Suprapubic skin (tissue), 3 donors: ENCODE data around the gene DIP2C.

Source experiments
- POLR2A ChIP-seq, 2 donors: fragments of 450-650 bp; IDR thresholded peaks; one replicate each; pipeline ENCODE4 v1.6.1; 2017; ENCODE audit warnings: antibody characterized with exemption in 2 of 2, mild to moderate bottlenecking in 2 of 2, moderate library complexity in 2 of 2
- TF ChIP-seq, protein P1 (sequence below), 2 donors: fragments of 200-600 bp in 1 of 2; fragments of 450-650 bp in 1 of 2; sonication (generic) in 1 of 2; IDR thresholded peaks; one replicate each; pipeline ENCODE4 v1.5.1; 2016 to 2019; ENCODE audit warnings: antibody characterized with exemption in 2 of 2, mild to moderate bottlenecking in 1 of 2, moderate library complexity in 1 of 2

- TF ChIP-seq, protein P1, sequence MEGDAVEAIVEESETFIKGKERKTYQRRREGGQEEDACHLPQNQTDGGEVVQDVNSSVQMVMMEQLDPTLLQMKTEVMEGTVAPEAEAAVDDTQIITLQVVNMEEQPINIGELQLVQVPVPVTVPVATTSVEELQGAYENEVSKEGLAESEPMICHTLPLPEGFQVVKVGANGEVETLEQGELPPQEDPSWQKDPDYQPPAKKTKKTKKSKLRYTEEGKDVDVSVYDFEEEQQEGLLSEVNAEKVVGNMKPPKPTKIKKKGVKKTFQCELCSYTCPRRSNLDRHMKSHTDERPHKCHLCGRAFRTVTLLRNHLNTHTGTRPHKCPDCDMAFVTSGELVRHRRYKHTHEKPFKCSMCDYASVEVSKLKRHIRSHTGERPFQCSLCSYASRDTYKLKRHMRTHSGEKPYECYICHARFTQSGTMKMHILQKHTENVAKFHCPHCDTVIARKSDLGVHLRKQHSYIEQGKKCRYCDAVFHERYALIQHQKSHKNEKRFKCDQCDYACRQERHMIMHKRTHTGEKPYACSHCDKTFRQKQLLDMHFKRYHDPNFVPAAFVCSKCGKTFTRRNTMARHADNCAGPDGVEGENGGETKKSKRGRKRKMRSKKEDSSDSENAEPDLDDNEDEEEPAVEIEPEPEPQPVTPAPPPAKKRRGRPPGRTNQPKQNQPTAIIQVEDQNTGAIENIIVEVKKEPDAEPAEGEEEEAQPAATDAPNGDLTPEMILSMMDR (IDR thresholded peaks at IDR 0.05), result no peak
- TF ChIP-seq POLR2A (IDR thresholded peaks at IDR 0.05), result no peak
Observed at GRCh38 chr10:308101-308500, 381.4 kb downstream of the DIP2C start.
